Esophagus muscularis mucosa (tissue), 4 donors: ENCODE results near the gene STXBP3. TPM values are rescaled to one million over a fixed set of nuclear protein-coding genes. Genes with fewer than 3 reads are reported as not detected.

ENCODE experiments used
- DNase-seq: peaks from one replicate; pipeline ENCODE4 v3.0.0-alpha.2; 2017; ENCODE audit errors: extremely low spot score
- H3K27ac ChIP-seq, 4 donors: fragments of 200-600 bp; sonication (generic); replicated peaks in 1 of 4; 1 replicate in 3 of 4; 2 replicates in 1 of 4; pipeline ENCODE4 v1.5.1; 2016 to 2019; ENCODE audit warnings: mild to moderate bottlenecking in 1 of 4
- H3K27me3 ChIP-seq, 4 donors: fragments of 200-600 bp; sonication (generic); one replicate each; pipeline versions ENCODE4 v1.5.1 to v1.6.0; 2016 to 2019
- H3K36me3 ChIP-seq, 4 donors: fragments of 200-600 bp; sonication (generic); one replicate each; pipeline ENCODE4 v1.5.1; 2016 to 2019
- H3K4me1 ChIP-seq, 4 donors: fragments of 200-600 bp; sonication (generic); one replicate each; pipeline ENCODE4 v1.5.1; 2016 to 2019
- H3K4me3 ChIP-seq, 4 donors: fragments of 200-600 bp; sonication (generic); 1 replicate in 2 of 4; 2 replicates in 2 of 4; pipeline ENCODE4 v1.5.1; 2016 to 2019; ENCODE audit warnings: mild to moderate bottlenecking in 4 of 4, moderate library complexity in 1 of 4
- H3K9me3 ChIP-seq, 4 donors: fragments of 200-600 bp; sonication (generic); 1 replicate in 3 of 4; 2 replicates in 1 of 4; pipeline ENCODE4 v1.5.1; 2016 to 2019
- CTCF ChIP-seq, 3 experiments: fragments of 200-600 bp in 2 of 3; fragments of 450-650 bp in 1 of 3; sonication (generic) in 2 of 3; IDR thresholded peaks; one replicate each; pipeline ENCODE4 v1.5.1; 2017 to 2019; ENCODE audit warnings: antibody characterized with exemption in 3 of 3, mild to moderate bottlenecking in 2 of 3, moderate library complexity in 1 of 3
- EP300 ChIP-seq: sonication (generic); formaldehyde crosslinking; IDR thresholded peaks from one replicate; pipeline ENCODE4 v1.6.1; 2017; ENCODE audit warnings: antibody characterized with exemption
- POLR2A ChIP-seq: fragments of 450-650 bp; IDR thresholded peaks from one replicate; pipeline ENCODE4 v1.6.1; 2017; ENCODE audit warnings: antibody characterized with exemption, moderate library complexity, mild to moderate bottlenecking, low read depth
- POLR2AphosphoS5 ChIP-seq, 2 donors: sonication (generic); formaldehyde crosslinking; IDR thresholded peaks; one replicate each; pipeline ENCODE4 v1.6.1; 2017; ENCODE audit warnings: antibody characterized with exemption in 2 of 2
- WGBS: methylation state at CpG from one replicate; pipeline ENCODE4 v1.1.5; 2018; 5-methylcytosine and 5-hydroxymethylcytosine counted together
- intact Hi-C: fragments of 100-400 bp; cut with DNase I; formaldehyde crosslinking; loops from one replicate; pipeline ENCODE4 v1.15.1; 2023
- total RNA-seq, 4 donors: library from RNA; depleted of rRNA; stranded (reverse); fragments of >200 nt; gene quantifications; one replicate each; pipeline versions ENCODE4 v1.1.0 to v1.2.1, GENCODE V29; 2016

Gene STXBP3
- total RNA-seq, 4 donors from 2014 or later = 54.8 to 67.7 (median 63.8) TPM

- H3K4me3 ChIP-seq = no peak overlapping the region
- peaks cover 0 to 8% (median 2%) of the 10 kb centered on the region in 4 donors for H3K4me1 ChIP-seq
- H3K9me3 ChIP-seq = no peaks in the 10 kb centered on the region
- H3K27ac ChIP-seq = no peak overlapping the region
- DNase-seq = no peak
- whole genome bisulfite sequencing = 58% methylated on average over 6 of the region's 6 CpGs
- TF ChIP-seq CTCF (IDR thresholded peaks at IDR 0.05) (no peak), POLR2A (no peak), POLR2AphosphoS5 (IDR thresholded peaks at IDR 0.05) (no peak), EP300 (no peak)
- intact Hi-C loops = no loop called here
- no peaks in the 10 kb centered on the region for H3K36me3 ChIP-seq
- H3K27me3 ChIP-seq = no peaks in the 10 kb centered on the region
These were observed 27.4 kb upstream of the STXBP3 start for GRCh38 chr1:108718927-108719655.

GRCh38 chr1:108719656-108720435 lies 26.6 kb upstream of the STXBP3 start:
- no peak for TF ChIP-seq CTCF (IDR thresholded peaks at IDR 0.05)
- no peak for TF ChIP-seq POLR2AphosphoS5 (IDR thresholded peaks at IDR 0.05)
- no peak for TF ChIP-seq POLR2A
- TF ChIP-seq EP300 = no peak
- H3K9me3 ChIP-seq = no peaks in the 10 kb centered on the region
- no peak for DNase-seq
- WGBS = 80% methylated on average over 8 of the region's 8 CpGs
- H3K27me3 ChIP-seq = no peaks in the 10 kb centered on the region
- intact Hi-C loops = no loop called here
- H3K4me1 ChIP-seq = peaks cover 0 to 8% (median 2%) of the 10 kb centered on the region in 4 donors
- no peak overlapping the region for H3K4me3 ChIP-seq
- H3K27ac ChIP-seq = no peak overlapping the region
- H3K36me3 ChIP-seq = no peaks in the 10 kb centered on the region

GRCh38 chr1:108722292-108722691 lies 24.2 kb upstream of the STXBP3 start:
- WGBS = 54% methylated on average over 6 of the region's 6 CpGs
- no peak for TF ChIP-seq POLR2AphosphoS5 (IDR thresholded peaks at IDR 0.05)
- no peak for TF ChIP-seq EP300
- no peak for TF ChIP-seq POLR2A
- TF ChIP-seq CTCF (IDR thresholded peaks at IDR 0.05) = no peak
- Histone ChIP-seq H3K4me1 (peaks cover 0 to 8% (median 2%) of the 10 kb centered on the region in 4 donors), H3K27me3 (no peaks in the 10 kb centered on the region), H3K4me3 (peak overlapping the region; percentile 6 to 28 (median 25)), H3K27ac (peak overlapping the region in 1 of 4 donors; percentile 32), H3K9me3 (no peaks in the 10 kb centered on the region), H3K36me3 (no peaks in the 10 kb centered on the region)
- intact Hi-C loops = no loop called here
- DNase-seq = no peak

GRCh38 chr1:108725906-108726305 lies 20.6 kb upstream of the STXBP3 start:
- Histone ChIP-seq H3K4me1 (peaks cover 0 to 8% (median 2%) of the 10 kb centered on the region in 4 donors), H3K9me3 (no peaks in the 10 kb centered on the region), H3K4me3 (no peak overlapping the region), H3K27me3 (no peaks in the 10 kb centered on the region), H3K36me3 (no peaks in the 10 kb centered on the region), H3K27ac (no peak overlapping the region)
- no peak for DNase-seq
- TF ChIP-seq POLR2A = no peak
- no peak for TF ChIP-seq CTCF (IDR thresholded peaks at IDR 0.05)
- no peak for TF ChIP-seq POLR2AphosphoS5 (IDR thresholded peaks at IDR 0.05)
- TF ChIP-seq EP300 = no peak
- intact Hi-C loops = no loop called here
- WGBS = 100% methylated on average over 1 of the region's 1 CpG
